ENCODE data around the gene PLCH1. TPM values are rescaled to one million over a fixed set of nuclear protein-coding genes. Genes with fewer than 3 reads are reported as not detected.
A peak's percentile ranks its signal among the peaks of the same experiment; 100 is the strongest.

Gene PLCH1
- total RNA-seq, 1 donor from 2014 or later = 20.9 TPM

DNA sequence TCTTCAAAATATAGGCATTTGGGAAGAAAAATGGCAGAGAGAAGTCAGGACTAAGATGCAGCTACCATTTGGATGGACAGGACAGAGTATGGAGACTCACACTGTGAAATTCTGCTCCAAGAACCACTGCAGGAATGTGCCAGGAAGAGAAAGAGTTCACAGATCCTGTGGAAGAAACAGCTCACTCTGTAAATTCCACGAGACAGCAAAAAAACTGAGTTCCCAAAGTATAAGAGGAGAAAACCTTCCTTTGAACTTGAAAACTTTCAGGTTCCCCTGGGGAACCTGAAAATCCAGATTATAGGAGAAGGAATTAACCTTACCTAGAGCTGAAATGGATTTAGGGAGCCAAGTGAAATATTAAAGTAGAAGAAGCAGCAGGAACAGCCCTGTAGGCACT is 137.1 kb downstream of the PLCH1 start:
- H3K27ac Mint-ChIP-seq (ENCODE audit: unreplicated experiment) = peak overlapping the region; percentile 11

DNA sequence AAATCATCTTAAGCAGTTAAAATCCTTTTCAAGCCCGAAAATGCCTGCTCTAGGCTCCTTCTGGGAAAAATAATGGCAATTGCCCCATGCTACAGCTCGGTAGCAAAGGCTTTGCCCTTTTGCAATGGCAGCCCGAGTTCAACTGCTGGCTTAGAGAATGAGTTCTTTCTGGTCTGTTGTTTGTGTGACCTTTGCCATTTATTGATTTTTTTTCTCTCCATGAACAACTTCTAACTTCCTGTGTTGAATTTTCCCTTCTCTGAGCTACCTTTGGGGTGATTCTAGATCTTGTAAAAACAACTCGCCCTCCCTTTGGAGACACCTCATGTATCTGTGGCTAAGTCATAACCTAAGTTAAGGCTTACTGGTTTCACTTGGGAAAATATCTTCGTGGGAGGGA is 139.3 kb downstream of the PLCH1 start:
- Mint-ChIP-seq H3K9me3 (ENCODE audit: unreplicated experiment) (no peaks in the 10 kb centered on the region), H3K27me3 (ENCODE audit: unreplicated experiment) (no peaks in the 10 kb centered on the region), H3K27ac (ENCODE audit: unreplicated experiment) (no peak overlapping the region), H3K4me1 (ENCODE audit: unreplicated experiment) (peaks cover 11% of the 10 kb centered on the region), H3K36me3 (ENCODE audit: low read depth, unreplicated experiment) (no peaks in the 10 kb centered on the region), H3K4me3 (ENCODE audit: unreplicated experiment) (no peak overlapping the region)
- DNase-seq (ENCODE audit: low spot score) = no peak
- TF ChIP-seq, protein P1, sequence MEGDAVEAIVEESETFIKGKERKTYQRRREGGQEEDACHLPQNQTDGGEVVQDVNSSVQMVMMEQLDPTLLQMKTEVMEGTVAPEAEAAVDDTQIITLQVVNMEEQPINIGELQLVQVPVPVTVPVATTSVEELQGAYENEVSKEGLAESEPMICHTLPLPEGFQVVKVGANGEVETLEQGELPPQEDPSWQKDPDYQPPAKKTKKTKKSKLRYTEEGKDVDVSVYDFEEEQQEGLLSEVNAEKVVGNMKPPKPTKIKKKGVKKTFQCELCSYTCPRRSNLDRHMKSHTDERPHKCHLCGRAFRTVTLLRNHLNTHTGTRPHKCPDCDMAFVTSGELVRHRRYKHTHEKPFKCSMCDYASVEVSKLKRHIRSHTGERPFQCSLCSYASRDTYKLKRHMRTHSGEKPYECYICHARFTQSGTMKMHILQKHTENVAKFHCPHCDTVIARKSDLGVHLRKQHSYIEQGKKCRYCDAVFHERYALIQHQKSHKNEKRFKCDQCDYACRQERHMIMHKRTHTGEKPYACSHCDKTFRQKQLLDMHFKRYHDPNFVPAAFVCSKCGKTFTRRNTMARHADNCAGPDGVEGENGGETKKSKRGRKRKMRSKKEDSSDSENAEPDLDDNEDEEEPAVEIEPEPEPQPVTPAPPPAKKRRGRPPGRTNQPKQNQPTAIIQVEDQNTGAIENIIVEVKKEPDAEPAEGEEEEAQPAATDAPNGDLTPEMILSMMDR (IDR thresholded peaks at IDR 0.05; ENCODE audit: unreplicated experiment) = no peak

More for the DNA sequence above, 137.1 kb downstream of the PLCH1 start:
- H3K27me3 Mint-ChIP-seq (ENCODE audit: unreplicated experiment) = no peaks in the 10 kb centered on the region
- H3K9me3 Mint-ChIP-seq (ENCODE audit: unreplicated experiment) = no peaks in the 10 kb centered on the region
- peaks cover 6% of the 10 kb centered on the region for H3K4me1 Mint-ChIP-seq (ENCODE audit: unreplicated experiment)
- no peak for DNase-seq (ENCODE audit: low spot score)
- H3K36me3 Mint-ChIP-seq (ENCODE audit: low read depth, unreplicated experiment) = no peaks in the 10 kb centered on the region
- TF ChIP-seq, protein P1 (IDR thresholded peaks at IDR 0.05; ENCODE audit: unreplicated experiment) = no peak
- no peak overlapping the region for H3K4me3 Mint-ChIP-seq (ENCODE audit: unreplicated experiment)

DNA sequence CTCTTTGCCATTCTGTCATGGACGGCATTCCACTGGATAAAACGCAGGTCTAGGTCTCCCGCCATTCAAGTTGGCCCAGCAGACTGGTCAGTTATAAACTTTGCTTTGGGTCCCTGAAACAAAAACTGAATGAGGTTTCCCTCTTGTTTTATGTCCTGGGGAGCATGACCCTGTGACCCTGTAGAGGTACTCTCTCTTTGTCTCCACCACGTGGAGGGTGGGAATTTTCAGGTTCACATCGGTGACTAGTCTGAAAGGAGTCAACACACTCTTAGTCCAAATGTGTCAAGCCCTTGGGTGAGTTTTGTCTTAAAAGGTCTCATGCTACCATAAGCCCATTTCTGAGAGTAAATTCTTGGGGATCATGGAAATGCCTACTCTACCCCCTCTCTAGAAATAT is 139.9 kb downstream of the PLCH1 start:
- Mint-ChIP-seq H3K4me1 (ENCODE audit: unreplicated experiment) (peaks cover 11% of the 10 kb centered on the region), H3K9me3 (ENCODE audit: unreplicated experiment) (no peaks in the 10 kb centered on the region), H3K36me3 (ENCODE audit: low read depth, unreplicated experiment) (no peaks in the 10 kb centered on the region), H3K4me3 (ENCODE audit: unreplicated experiment) (no peak overlapping the region), H3K27ac (ENCODE audit: unreplicated experiment) (no peak overlapping the region), H3K27me3 (ENCODE audit: unreplicated experiment) (no peaks in the 10 kb centered on the region)
- TF ChIP-seq, protein P1 (IDR thresholded peaks at IDR 0.05; ENCODE audit: unreplicated experiment) = no peak
- no peak for DNase-seq (ENCODE audit: low spot score)

DNA sequence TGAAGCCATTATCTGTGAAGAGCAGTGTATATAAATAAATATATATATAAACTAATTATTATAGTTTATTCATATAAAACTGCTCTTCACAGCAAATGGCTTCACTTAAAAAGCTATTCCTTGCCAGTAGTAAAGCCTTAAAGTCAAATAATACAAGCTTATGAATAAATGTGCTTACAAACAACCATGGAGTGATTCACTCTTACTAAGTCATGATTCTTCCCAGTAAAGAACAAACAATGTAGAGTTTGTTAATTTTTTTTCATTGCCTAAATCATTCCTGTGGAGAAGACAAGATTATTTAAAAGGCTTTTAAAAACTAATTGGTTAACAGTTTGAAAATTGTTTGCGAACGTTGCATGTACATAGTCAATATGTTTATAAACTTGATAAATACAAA is 140.7 kb downstream of the PLCH1 start:
- Mint-ChIP-seq H3K4me3 (ENCODE audit: unreplicated experiment) (no peak overlapping the region), H3K4me1 (ENCODE audit: unreplicated experiment) (peaks cover 11% of the 10 kb centered on the region), H3K9me3 (ENCODE audit: unreplicated experiment) (no peaks in the 10 kb centered on the region), H3K27me3 (ENCODE audit: unreplicated experiment) (no peaks in the 10 kb centered on the region), H3K36me3 (ENCODE audit: low read depth, unreplicated experiment) (no peaks in the 10 kb centered on the region), H3K27ac (ENCODE audit: unreplicated experiment) (no peak overlapping the region)
- TF ChIP-seq, protein P1 (IDR thresholded peaks at IDR 0.05; ENCODE audit: unreplicated experiment) = no peak
- no peak for DNase-seq (ENCODE audit: low spot score)

DNA sequence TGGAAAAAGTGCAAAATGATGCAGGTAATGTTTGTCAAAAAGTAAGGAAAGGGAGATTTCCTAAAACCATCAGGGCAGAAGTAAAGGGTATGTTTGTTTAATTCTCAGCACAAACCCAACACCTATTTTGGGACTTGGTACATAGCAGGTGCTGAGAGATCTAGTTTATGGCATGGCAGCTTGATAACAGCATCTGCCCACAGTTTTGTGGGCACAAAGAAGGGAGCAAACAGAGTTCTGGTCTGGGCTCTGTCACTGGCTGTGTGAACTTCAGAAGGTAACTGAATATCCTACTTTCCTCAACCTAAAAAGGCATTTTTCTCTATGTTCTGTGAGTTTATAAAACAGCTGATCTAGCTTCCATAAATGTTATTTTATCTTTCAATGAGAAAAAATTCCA is 141.6 kb downstream of the PLCH1 start:
- TF ChIP-seq, protein P1 (IDR thresholded peaks at IDR 0.05; ENCODE audit: unreplicated experiment) = no peak
- Mint-ChIP-seq H3K4me3 (ENCODE audit: unreplicated experiment) (no peak overlapping the region), H3K27ac (ENCODE audit: unreplicated experiment) (no peak overlapping the region), H3K27me3 (ENCODE audit: unreplicated experiment) (no peaks in the 10 kb centered on the region), H3K36me3 (ENCODE audit: low read depth, unreplicated experiment) (no peaks in the 10 kb centered on the region), H3K9me3 (ENCODE audit: unreplicated experiment) (no peaks in the 10 kb centered on the region), H3K4me1 (ENCODE audit: unreplicated experiment) (peaks cover 11% of the 10 kb centered on the region)
- no peak for DNase-seq (ENCODE audit: low spot score)

All from endothelial cell (in vitro differentiated cells).